ENCODE data around the gene RMND5B.

GRCh38 chr5:178131446-178131996 is 707 bp downstream of the RMND5B start:
- no peak for TF ChIP-seq CTCF (conservative IDR thresholded peaks at IDR 0.05; ENCODE audit: low read depth, low read length)
- TF ChIP-seq EZH2 (IDR thresholded peaks at IDR 0.05; ENCODE audit: borderline replicate concordance, low read depth, low read length, poor library complexity, severe bottlenecking) = no peak
